Measurements from ENCODE around the gene EIF2B4.

DNA sequence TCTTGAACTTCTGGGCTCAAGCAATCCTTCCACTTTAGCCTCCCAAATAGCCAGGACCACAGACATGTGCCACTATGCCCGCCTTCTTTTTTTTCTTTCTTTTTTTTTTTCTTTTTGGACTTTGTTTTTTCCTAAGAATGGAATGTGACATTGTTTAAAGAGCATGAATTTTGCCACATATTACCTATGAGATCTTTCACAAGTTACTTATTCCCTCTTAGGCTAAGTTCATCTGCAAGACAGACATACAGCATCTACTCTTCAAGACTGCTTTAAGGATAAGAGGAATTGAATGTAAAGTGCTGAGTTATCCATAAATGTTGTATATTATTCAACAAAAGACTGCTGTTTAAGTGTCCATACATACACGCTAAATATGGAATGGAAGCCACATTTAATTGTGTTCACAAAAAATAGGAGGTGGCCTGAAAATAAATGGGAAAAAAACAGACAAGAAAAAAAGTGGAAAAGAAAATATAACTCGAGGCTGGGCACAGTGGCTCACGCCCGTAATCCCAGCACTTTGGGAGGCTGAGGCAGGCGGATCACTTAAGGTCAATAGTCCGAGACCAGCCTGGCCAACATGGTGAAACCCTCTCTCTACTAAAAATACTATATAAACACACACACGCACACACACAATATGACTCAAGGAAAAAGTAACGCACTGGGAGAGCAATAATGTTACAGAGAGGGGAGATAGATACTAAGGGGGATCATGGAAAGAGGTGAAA, 42.4 kb upstream of the EIF2B4 start:
- no peak for TF ChIP-seq TAF1 (IDR thresholded peaks at IDR 0.05; ENCODE audit: borderline replicate concordance, low read depth, low read length)
- no peak for TF ChIP-seq POLR2A (IDR thresholded peaks at IDR 0.05; ENCODE audit: low read depth, low read length)
- no peak for TF ChIP-seq POLR2AphosphoS5 (IDR thresholded peaks at IDR 0.05; ENCODE audit: low read depth, low read length)

All from GM12892 (cell line).